ENCODE data around the gene KCNH5.

DNA sequence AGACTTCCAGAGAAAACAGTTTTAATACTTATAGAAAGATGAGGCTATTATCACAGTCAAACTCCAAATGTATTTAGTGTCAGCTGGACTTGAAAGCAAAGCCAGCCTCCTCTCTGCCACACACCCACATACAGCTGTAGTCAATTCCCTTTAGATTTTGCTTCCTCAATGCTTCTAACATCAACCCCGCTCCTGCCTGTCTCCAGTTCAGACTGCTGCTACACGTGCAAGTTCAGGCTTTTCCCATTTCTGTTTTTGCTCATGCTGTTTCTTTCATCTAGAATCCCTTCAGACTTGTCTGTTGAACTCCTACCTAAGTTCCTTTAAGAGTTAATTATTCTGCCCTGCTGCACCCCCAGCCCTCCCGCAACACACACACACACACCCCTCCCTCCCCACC, 380.0 kb downstream of the KCNH5 start:
- TF ChIP-seq, protein P1, sequence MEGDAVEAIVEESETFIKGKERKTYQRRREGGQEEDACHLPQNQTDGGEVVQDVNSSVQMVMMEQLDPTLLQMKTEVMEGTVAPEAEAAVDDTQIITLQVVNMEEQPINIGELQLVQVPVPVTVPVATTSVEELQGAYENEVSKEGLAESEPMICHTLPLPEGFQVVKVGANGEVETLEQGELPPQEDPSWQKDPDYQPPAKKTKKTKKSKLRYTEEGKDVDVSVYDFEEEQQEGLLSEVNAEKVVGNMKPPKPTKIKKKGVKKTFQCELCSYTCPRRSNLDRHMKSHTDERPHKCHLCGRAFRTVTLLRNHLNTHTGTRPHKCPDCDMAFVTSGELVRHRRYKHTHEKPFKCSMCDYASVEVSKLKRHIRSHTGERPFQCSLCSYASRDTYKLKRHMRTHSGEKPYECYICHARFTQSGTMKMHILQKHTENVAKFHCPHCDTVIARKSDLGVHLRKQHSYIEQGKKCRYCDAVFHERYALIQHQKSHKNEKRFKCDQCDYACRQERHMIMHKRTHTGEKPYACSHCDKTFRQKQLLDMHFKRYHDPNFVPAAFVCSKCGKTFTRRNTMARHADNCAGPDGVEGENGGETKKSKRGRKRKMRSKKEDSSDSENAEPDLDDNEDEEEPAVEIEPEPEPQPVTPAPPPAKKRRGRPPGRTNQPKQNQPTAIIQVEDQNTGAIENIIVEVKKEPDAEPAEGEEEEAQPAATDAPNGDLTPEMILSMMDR (IDR thresholded peaks at IDR 0.05; ENCODE audit: low read length): no peak
- no peak for TF ChIP-seq EZH2 (IDR thresholded peaks at IDR 0.05; ENCODE audit: borderline replicate concordance, low read length)
